ENCODE results near the gene RPP25L.

Gene RPP25L

DNA sequence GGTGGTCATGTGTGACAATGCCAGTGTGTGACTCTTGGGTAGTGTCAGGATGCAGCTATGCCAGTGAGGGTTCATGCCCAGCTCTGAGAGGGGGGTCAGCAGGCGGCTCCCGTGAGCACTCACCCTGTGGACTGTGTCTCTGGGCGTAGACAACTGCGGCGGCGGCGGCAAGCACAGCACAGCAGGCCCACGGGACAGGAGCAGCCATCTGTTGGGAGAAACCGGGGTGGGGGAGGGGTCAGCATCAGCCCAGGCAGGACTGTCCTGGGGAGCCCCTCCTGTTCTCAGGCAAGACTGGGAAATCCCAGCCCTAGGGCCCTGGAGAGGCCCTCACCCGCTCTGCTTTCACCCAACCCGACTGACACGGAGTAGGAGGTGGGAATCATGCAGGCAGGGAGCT lies 43.1 kb downstream of the RPP25L start:
- no peak for DNase-seq (ENCODE audit: low spot score)

DNA sequence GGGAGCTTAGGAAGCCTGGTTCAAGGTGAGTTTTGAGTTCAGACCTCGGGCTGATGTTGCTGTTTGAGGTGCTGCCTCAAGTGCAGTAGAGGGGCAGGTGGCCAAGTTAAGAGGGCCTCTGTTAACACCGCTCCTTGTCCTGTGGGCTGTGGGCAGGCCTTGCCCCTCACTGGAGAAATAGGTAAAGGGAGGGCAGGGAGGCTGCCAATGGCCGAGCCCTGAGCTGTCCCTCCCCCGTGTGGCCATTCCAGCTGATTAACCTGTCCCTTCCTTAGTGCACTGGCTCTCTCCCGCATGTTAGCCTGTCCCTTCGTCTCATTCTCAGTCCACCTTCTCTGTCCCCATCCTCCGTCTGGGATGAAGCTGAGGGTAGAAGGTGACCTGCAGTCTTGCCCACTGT lies 43.8 kb downstream of the RPP25L start:
- no peak for DNase-seq (ENCODE audit: low spot score)

DNA sequence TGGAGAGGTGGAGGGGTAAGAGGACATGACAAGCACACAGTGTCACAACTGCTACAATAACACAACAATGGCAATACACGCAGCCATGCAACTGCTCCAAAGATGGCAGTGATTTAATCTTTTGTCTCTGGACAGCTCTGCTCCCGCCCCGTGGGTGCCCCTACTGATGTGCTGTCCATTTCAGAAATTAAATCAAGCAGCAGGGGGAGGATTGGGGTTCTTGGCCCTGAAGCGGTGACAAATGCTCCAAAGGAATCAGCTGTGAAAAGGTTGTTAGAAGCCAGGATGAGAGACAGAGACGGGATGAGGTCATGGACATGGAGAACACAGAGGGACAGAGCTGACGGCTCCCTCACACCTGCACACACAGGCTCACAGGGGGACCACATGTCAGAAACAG lies 44.9 kb downstream of the RPP25L start:
- no peak for DNase-seq (ENCODE audit: low spot score)

DNA sequence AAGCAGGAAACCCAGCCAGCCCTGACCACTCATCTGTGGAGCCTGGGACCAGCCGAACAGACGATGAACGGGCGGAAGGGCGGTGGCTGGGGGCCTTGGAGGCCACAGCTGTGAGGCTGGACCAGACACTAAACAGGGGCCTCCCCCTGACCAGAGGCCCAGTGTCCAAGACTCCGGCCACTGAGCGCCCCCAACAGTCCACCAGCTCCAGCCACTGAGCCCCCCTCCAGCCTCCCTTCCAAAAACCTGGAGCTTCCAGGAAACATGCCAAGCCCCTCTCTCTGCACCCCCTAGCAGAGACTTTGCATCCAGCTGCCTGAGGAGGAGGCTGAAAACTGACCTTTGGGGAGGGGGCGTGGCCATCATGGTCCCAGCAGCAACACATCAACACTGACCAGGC lies 45.6 kb downstream of the RPP25L start:
- DNase-seq (ENCODE audit: low spot score): no peak

DNA sequence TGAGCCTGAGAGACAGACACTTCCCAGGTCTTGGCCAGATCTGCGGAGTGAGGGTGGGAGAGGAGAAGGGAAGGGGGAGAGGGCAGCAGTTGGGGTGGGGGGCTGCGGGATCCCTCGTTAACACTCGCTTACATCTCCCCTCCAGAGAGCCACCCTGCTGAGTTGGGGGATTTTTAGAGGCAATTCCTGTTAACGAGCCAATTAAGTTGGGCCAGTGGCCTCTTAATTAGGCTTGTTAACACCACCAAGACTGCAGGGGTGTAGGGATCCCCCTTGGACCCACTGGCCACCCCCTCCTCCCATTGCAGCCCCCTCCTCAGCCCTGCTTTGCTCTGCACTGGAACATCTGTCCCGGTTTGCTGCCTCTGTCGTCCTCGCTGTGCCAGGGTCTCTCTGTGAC lies 46.0 kb downstream of the RPP25L start:
- DNase-seq (ENCODE audit: low spot score): no peak

DNA sequence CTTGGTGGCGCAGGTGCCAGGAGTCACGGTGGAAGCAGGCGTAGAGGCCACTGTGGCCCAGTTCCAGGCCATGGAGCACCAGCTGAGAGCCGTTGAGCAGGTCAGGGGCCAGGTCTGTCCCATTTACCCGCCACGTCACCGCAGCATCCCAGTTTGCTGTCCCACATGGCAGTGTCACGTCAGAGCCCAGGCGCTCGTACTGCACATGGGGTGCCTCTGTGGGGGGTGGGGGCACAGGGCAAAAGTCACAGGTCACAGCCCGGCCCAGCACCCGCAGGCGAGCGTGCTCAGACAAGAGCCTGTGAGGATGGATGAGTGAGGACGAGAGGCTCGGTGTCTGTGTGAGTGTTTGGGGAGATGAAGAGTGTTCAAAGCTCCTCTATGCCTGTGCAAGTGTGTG lies 47.3 kb downstream of the RPP25L start:
- DNase-seq (ENCODE audit: low spot score): no peak

DNA sequence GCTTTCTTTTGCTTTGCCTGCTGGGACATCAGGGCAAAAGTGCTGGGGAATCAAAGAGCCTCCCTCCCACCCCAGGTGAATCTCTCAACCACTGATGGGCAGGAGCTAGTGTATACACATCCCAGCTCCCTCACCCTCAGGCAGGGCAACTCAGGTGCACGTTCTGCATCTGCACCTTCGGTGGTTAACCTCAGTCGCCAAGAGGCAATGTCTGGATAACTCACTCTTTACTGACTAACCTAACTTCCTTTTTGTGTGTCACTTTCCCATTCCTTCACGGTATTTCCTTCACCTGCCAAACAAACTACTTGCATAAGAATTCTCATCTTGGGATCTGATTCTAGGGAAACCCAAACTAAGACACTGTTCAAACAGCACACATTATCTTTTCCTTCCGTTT lies 48.6 kb downstream of the RPP25L start:
- DNase-seq (ENCODE audit: low spot score): no peak

DNA sequence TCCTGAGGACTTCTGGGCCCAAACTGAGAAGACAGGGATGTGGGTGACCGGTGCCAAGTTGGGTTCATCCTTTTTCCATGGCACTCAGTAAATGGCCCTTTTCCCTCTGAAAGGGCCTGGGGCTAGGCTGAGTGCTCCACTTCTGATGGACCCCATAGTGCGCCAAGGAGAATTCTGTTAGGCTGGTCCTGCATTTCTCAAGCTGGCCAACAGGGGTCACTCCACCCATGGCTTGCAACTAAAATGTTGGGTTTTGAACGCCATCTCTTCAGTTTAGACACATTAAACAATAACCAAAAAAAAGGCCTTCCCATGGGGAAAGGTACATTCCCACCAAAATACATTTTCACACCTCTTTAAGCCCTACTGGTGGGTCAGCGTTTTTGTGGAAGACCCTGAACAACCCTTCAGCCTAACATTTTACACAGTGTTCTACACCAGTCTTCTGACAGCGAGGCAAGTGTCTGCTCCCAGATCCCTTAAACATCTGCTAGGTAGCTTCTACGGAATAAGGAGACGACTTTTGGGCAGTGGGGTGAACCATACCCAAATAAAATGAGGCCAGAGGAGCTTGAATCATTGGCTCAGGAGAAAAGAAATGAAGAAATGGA lies 49.7 kb downstream of the RPP25L start:
- no peak for DNase-seq (ENCODE audit: low spot score)

DNA sequence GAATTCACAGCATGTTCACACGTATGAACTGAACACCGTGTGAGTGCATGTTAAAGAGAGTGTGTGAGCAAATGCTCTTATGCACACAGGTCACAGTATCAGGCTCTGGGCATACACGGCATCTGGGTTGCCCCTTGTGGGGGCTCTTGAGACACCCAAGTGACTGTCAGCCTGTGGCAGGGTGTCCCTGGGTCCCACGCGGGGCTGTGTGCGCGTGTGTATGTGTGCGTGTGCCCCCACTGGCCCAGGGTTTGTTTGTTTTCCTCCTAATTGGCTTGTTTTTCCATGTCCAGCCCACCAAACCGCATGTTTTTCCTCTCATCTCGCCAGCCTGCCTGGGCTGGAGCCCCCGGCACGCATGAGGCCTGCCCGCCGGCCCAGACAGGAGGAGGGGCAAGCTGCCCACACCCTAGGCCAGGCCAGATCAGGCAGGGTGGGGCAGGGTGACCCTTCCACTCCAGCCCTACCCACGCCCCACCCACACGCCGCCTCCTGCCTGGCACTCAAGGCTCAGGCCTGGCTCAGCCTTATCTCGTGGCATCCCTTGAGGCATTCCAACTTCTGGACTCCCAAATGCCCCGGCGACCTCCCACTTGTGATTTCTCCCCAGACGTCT lies 51.2 kb downstream of the RPP25L start:
- DNase-seq (ENCODE audit: low spot score): peak; percentile 18
